OCI-LY1 (cell line): ENCODE measurements around the gene RAB25.

Experiments used
- EZH2 ChIP-seq: fragments of 200-600 bp; sonication (generic), shearing (Covaris generic); IDR thresholded peaks from 2 replicates; pipeline ENCODE4 v1.8.0; 2017; ENCODE audit warnings: borderline replicate concordance, mixed run types, mild to moderate bottlenecking, antibody characterized with exemption, low read length, moderate library complexity, mixed read lengths
- TF ChIP-seq, protein P1 (sequence below): fragments of 200-600 bp; sonication (generic), shearing (Covaris generic); IDR thresholded peaks from 2 replicates; pipeline ENCODE4 v1.5.1; 2017; ENCODE audit warnings: mild to moderate bottlenecking, antibody characterized with exemption, low read length, moderate library complexity, mixed read lengths

DNA sequence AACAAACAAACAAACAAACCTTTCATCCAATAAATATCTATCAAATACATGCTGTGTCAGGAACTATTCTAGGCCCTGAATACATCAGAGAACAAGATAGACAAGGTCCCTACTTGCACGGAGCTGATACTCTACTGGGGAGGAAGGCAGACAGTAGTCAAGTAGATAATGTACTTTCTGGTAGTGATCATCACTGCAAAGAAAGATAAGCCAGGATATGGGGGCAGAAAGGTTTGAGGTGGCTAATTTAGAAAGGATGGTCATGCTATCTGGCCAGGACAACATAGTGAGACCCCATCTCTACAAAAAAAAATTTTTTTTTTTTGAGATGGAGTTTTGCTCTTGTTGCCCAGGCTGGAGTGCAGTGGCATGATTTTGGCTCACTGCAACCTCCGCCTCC is 30.6 kb downstream of the RAB25 start:
- TF ChIP-seq, protein P1, sequence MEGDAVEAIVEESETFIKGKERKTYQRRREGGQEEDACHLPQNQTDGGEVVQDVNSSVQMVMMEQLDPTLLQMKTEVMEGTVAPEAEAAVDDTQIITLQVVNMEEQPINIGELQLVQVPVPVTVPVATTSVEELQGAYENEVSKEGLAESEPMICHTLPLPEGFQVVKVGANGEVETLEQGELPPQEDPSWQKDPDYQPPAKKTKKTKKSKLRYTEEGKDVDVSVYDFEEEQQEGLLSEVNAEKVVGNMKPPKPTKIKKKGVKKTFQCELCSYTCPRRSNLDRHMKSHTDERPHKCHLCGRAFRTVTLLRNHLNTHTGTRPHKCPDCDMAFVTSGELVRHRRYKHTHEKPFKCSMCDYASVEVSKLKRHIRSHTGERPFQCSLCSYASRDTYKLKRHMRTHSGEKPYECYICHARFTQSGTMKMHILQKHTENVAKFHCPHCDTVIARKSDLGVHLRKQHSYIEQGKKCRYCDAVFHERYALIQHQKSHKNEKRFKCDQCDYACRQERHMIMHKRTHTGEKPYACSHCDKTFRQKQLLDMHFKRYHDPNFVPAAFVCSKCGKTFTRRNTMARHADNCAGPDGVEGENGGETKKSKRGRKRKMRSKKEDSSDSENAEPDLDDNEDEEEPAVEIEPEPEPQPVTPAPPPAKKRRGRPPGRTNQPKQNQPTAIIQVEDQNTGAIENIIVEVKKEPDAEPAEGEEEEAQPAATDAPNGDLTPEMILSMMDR = no peak
- TF ChIP-seq EZH2 = no peak
